ENCODE data around the gene SMIM3.
"Not testable (repeated sequence)": the region's sequence is repeated elsewhere in the genome, so short reads cannot be mapped to it uniquely, and the experiment has no call there.

DNA sequence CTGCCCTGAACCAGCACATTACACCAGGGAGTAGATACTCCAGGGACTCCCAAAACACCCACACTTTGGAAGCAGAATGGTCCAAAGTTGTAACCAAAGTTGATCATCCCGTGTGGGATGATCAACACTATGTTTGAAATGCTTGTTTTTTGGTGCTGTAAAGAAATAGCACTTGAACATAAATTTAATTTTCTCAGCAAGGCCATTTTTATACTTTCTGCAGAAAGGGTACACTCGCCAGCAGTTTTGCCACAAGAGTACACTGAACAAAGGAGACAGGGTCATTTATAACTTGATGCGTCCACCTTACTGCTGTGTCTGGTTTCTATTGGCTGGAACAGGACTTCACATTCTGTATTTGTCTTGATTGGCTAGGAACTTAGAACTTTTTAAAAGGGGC, 53.3 kb downstream of the SMIM3 start:
- TF ChIP-seq, protein P1, sequence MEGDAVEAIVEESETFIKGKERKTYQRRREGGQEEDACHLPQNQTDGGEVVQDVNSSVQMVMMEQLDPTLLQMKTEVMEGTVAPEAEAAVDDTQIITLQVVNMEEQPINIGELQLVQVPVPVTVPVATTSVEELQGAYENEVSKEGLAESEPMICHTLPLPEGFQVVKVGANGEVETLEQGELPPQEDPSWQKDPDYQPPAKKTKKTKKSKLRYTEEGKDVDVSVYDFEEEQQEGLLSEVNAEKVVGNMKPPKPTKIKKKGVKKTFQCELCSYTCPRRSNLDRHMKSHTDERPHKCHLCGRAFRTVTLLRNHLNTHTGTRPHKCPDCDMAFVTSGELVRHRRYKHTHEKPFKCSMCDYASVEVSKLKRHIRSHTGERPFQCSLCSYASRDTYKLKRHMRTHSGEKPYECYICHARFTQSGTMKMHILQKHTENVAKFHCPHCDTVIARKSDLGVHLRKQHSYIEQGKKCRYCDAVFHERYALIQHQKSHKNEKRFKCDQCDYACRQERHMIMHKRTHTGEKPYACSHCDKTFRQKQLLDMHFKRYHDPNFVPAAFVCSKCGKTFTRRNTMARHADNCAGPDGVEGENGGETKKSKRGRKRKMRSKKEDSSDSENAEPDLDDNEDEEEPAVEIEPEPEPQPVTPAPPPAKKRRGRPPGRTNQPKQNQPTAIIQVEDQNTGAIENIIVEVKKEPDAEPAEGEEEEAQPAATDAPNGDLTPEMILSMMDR (conservative IDR thresholded peaks at IDR 0.05; ENCODE audit: low read depth in 2 of 2): not testable (repeated sequence)
- TF ChIP-seq EZH2 (IDR thresholded peaks at IDR 0.05; ENCODE audit: low read depth, unreplicated experiment); NANOG (IDR thresholded peaks at IDR 0.05; ENCODE audit: borderline replicate concordance); JUNB (IDR thresholded peaks at IDR 0.05; ENCODE audit: unreplicated experiment); REST (IDR thresholded peaks at IDR 0.05; ENCODE audit: unreplicated experiment); POLR2AphosphoS5 (IDR thresholded peaks at IDR 0.05; ENCODE audit: low read depth): not testable (repeated sequence)

All from GM23338 (cell line).